Testis (tissue), 3 donors: ENCODE results near the gene TBC1D9. TPM values are rescaled to one million over a fixed set of nuclear protein-coding genes. Genes with fewer than 3 reads are reported as not detected.

Experiments used
- DNase-seq: peaks from one replicate; pipeline ENCODE4 v3.0.0-alpha.2; 2019
- H3K27ac ChIP-seq, 2 donors: fragments of 200-600 bp; sonication (generic); one replicate each; pipeline ENCODE4 v1.5.1; 2019
- H3K27me3 ChIP-seq: fragments of 200-600 bp; sonication (generic); one replicate; pipeline ENCODE4 v1.5.1; 2019
- H3K36me3 ChIP-seq: fragments of 200-600 bp; sonication (generic); one replicate; pipeline ENCODE4 v1.5.1; 2017; ENCODE audit warnings: low read depth; ENCODE audit errors: missing control alignments
- H3K4me1 ChIP-seq: fragments of 200-600 bp; sonication (generic); one replicate; pipeline ENCODE4 v1.5.1; 2019
- H3K4me3 ChIP-seq, 2 donors: fragments of 200-600 bp; sonication (generic); one replicate each; pipeline ENCODE4 v1.5.1; 2017 to 2019
- H3K9me3 ChIP-seq: fragments of 200-600 bp; sonication (generic); one replicate; pipeline ENCODE4 v1.5.1; 2017
- CTCF ChIP-seq, 3 experiments: fragments of 450-650 bp in 2 of 3; fragments of 200-600 bp in 1 of 3; sonication (generic) in 1 of 3; IDR thresholded peaks; one replicate each; pipeline ENCODE4 v1.5.1; 2016 to 2019; ENCODE audit warnings: antibody characterized with exemption in 3 of 3, mild to moderate bottlenecking in 2 of 3, moderate library complexity in 1 of 3
- POLR2A ChIP-seq: fragments of 450-650 bp; IDR thresholded peaks from one replicate; pipeline ENCODE4 v1.6.1; 2017; ENCODE audit warnings: antibody characterized with exemption, mild to moderate bottlenecking, moderate library complexity
- WGBS, 2 donors: methylation state at CpG; one replicate each; pipeline ENCODE4 v1.1.5; 2018; 5-methylcytosine and 5-hydroxymethylcytosine counted together
- intact Hi-C: fragments of 100-400 bp; cut with DNase I; formaldehyde crosslinking; loops from one replicate; pipeline ENCODE4 v1.15.1; 2023; ENCODE audit warnings: low total_unique reads
- polyA plus RNA-seq: library from polyadenylated mRNA; stranded (reverse); fragments of 350-450 nt; fragmentation: Illumina TruSeq; extraction: RNeasy Lipid Tissue Mini Kit (QIAGEN cat#74804); gene quantifications from one replicate; pipeline ENCODE4 v1.2.3, GENCODE V29; 2014; ENCODE audit warnings: low read depth, low replicate concordance; ENCODE audit not compliant: insufficient read depth
- total RNA-seq, 2 donors: library from RNA; depleted of rRNA; stranded (reverse); fragments of >200 nt; gene quantifications; one replicate each; pipeline ENCODE4 v1.2.3, GENCODE V29; 2016

The TBC1D9 gene
- total and polyA plus RNA-seq, 3 donors from 2014 or later, result 8.6 to 13.1 (median 9.8) TPM

GRCh38 chr4:140742838-140743193 lies 13.4 kb downstream of the TBC1D9 start:
- H3K27me3 ChIP-seq, result no peaks in the 10 kb centered on the region
- WGBS, 2 donors, result 86 to 94% methylated on average over 1 of the region's 1 CpG
- TF ChIP-seq POLR2A, result no peak
- TF ChIP-seq CTCF (IDR thresholded peaks at IDR 0.05), result no peak
- intact Hi-C loops, result no loop called here
- H3K4me3 ChIP-seq, result no peak overlapping the region
- no peaks in the 10 kb centered on the region for H3K4me1 ChIP-seq
- no peak for DNase-seq
- no peaks in the 10 kb centered on the region for H3K36me3 ChIP-seq
- H3K27ac ChIP-seq, result no peak overlapping the region
- H3K9me3 ChIP-seq, result no peaks in the 10 kb centered on the region

GRCh38 chr4:140740906-140741670 lies 15.1 kb downstream of the TBC1D9 start:
- no peak overlapping the region for H3K4me3 ChIP-seq
- no peaks in the 10 kb centered on the region for H3K27me3 ChIP-seq
- no peaks in the 10 kb centered on the region for H3K4me1 ChIP-seq
- intact Hi-C loops, result no loop called here
- H3K9me3 ChIP-seq, result no peaks in the 10 kb centered on the region
- DNase-seq, result no peak
- H3K27ac ChIP-seq, result no peak overlapping the region
- 79 to 89% methylated on average over 3 of the region's 3 CpGs for WGBS, 2 donors
- TF ChIP-seq CTCF (IDR thresholded peaks at IDR 0.05), result no peak
- TF ChIP-seq POLR2A, result no peak
- H3K36me3 ChIP-seq, result no peaks in the 10 kb centered on the region

GRCh38 chr4:140740422-140740821 lies 15.8 kb downstream of the TBC1D9 start:
- no peak for DNase-seq
- Histone ChIP-seq H3K9me3 (no peaks in the 10 kb centered on the region), H3K27ac (no peak overlapping the region), H3K36me3 (no peaks in the 10 kb centered on the region), H3K27me3 (no peaks in the 10 kb centered on the region), H3K4me1 (no peaks in the 10 kb centered on the region), H3K4me3 (no peak overlapping the region)
- TF ChIP-seq POLR2A (no peak), CTCF (IDR thresholded peaks at IDR 0.05) (no peak)
- intact Hi-C loops, result no loop called here
- WGBS, 2 donors, result 89 to 96% methylated on average over 1 of the region's 1 CpG

GRCh38 chr4:140739971-140740370 lies 16.2 kb downstream of the TBC1D9 start:
- no peak overlapping the region for H3K27ac ChIP-seq
- no peaks in the 10 kb centered on the region for H3K9me3 ChIP-seq
- TF ChIP-seq CTCF (IDR thresholded peaks at IDR 0.05) (no peak), POLR2A (no peak)
- no peaks in the 10 kb centered on the region for H3K27me3 ChIP-seq
- H3K4me1 ChIP-seq, result no peaks in the 10 kb centered on the region
- no peak for DNase-seq
- H3K36me3 ChIP-seq, result no peaks in the 10 kb centered on the region
- intact Hi-C loops, result no loop called here
- no peak overlapping the region for H3K4me3 ChIP-seq

GRCh38 chr4:140738139-140738538 lies 18.0 kb downstream of the TBC1D9 start:
- no peak for TF ChIP-seq POLR2A
- H3K4me1 ChIP-seq, result no peaks in the 10 kb centered on the region
- H3K9me3 ChIP-seq, result no peaks in the 10 kb centered on the region
- H3K36me3 ChIP-seq, result no peaks in the 10 kb centered on the region
- no peaks in the 10 kb centered on the region for H3K27me3 ChIP-seq
- no peak overlapping the region for H3K27ac ChIP-seq
- intact Hi-C loops, result no loop called here
- H3K4me3 ChIP-seq, result no peak overlapping the region
- DNase-seq, result no peak
- 76 to 79% methylated on average over 1 of the region's 1 CpG for WGBS, 2 donors
